HG03520 (cell line): Measurements from ENCODE around the gene CA5B.
"Not testable (repeated sequence)": the region's sequence is repeated elsewhere in the genome, so short reads cannot be mapped to it uniquely, and the experiment has no call there.

Experiments
- ATAC-seq: cut with Tn5 transposase; IDR thresholded peaks from one replicate; pipeline ENCODE4 v1.9.1; 2021; ENCODE audit warnings: mild to moderate bottlenecking, moderate library complexity; ENCODE audit not compliant: unreplicated experiment

CA5B gene

DNA sequence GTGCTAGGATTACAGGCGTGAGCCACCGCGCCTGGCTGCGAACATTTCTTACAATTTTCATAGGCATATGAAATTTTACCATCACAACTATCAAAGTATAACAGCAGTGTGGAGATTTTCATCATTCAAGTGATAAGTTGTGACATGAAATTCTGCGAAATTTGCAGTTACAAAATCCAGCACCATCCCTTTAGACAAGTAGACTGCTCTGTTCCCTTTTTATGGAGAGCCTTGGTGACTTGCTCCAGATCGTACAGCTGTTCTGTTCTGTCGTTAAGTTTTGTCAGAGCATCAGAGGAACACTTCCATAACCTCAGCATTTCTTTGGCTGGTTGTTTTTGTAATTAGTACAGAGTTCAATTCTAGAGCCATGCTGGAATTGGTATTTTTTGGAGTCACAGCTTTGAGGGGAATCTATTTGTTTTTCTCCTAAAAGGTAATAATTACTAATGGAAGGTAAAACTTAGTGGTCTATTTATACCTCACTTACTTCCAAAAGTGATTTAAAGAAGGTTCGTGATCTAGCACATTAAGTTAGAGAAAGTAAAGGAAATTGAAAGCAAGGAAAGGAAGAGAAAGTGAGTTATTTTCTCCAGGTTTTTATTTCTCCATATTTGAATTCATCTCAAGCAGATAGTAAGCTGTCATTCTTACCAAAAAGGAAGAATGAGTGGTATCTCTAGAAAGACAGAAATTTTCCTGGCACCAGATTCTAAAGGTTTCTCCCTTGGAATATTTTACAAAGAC is 74.3 kb downstream of the CA5B start:
- no peak for ATAC-seq

DNA sequence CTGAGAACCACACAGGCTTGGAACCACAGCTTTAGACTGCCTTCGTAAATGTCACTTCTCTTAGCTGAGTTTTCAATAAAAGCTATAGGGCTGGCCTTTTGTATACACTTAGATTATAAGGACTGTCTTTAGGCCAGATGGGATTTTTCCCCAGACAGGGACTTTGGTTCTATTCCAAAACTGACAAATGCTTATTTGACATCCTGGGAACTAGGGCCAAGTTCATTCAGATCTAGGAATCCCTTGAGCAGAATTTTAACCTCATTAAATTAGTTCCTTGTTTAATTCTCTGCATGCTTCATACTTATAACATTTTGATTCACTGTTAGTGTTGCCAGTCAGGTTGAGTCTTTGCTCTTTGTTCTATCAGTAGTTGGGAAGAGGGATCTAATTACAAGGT is 75.3 kb downstream of the CA5B start:
- ATAC-seq: no peak

DNA sequence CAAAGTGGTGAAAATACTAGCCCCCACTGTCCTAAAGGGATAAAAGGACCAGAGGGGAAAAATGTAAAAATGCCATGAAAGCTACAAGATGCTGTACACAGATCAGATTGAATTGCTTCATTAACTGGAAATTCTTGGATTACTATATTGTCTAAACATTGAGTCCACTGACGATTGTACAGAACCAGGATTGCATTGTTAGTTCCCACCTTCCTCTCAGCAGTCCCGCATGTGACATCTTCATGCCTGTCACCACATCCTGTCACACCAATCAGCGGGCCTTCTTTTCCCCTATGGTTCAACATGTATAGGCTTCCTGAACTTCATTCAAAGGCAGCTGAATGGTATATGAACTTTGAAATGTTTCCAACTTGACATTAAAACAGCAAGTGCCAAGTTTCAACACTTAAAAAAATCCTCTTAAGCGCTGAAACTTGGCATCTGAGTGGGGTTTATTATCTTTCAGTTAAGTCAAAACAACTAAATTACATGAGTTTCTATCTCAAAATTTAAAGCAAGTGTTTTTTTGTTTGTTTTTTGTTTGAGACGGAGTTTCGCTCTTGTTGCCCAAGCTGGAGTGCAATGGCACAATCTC is 76.8 kb downstream of the CA5B start:
- no peak for ATAC-seq

DNA sequence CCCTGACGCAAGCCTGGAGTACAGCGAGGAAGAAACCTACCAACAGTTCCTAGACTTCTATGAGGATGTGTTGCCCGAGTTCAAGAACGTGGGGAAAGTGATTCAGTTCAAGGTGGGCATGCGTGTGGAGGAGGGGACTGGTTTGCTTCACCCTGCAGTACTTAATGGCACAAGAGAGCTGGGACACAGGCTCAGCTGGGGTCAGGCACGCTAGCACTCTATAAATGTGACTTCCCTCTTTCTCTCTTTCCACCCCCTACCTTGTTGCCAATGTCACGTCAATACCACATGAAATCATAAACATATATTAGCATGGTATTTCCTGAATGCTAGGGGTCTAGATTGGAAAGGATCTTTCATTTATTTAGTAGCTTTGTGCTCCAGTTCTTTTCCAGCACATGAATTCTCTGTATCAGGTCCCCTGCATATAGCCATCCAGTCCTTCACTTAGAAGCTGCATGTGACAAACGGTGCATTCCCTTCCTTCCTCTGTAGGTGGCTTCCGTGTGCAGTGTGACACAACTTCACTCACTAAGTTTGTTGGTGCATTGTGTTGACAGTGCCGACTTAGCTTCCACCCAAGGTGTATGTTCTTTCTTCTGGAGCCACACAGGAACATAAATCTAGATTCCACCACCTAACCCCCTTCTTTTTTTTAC is 77.8 kb downstream of the CA5B start:
- peak; percentile 80 for ATAC-seq

DNA sequence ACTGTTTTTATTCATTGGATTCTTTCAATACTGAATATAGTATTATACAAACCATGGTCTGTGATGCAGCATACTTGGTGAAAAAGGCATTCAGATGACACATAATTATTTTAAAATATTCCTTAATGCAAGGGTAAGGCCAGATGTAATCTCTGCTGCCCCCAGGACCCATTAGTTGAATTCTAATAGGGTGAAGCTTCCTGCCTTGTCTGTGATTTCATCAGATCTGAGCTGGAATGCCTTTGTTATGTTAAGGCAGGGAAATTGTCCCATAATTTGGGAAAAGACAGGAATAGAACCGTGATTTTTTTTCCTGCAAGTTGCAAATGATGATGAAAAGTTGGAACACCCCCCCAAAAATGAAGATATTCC is 78.4 kb downstream of the CA5B start:
- no peak for ATAC-seq

DNA sequence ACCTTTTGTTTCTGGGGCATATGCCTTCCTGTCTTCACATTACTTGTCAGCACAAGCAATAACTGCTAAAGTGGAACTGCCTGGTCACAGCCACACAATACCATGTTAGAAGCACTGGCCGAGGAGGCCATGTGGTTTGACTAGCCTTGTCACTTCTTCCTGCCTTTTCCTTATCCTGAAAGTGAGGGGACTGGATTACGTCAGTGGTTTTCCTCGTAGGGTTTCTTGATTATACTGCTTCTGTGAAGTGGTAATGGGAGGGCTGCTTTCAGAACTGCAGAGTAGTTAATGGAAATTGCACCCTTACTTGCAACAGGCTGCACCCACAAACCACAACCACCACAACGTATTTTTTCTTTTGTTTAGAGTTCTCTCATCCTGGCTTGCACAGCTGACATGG is 78.8 kb downstream of the CA5B start:
- no peak for ATAC-seq

DNA sequence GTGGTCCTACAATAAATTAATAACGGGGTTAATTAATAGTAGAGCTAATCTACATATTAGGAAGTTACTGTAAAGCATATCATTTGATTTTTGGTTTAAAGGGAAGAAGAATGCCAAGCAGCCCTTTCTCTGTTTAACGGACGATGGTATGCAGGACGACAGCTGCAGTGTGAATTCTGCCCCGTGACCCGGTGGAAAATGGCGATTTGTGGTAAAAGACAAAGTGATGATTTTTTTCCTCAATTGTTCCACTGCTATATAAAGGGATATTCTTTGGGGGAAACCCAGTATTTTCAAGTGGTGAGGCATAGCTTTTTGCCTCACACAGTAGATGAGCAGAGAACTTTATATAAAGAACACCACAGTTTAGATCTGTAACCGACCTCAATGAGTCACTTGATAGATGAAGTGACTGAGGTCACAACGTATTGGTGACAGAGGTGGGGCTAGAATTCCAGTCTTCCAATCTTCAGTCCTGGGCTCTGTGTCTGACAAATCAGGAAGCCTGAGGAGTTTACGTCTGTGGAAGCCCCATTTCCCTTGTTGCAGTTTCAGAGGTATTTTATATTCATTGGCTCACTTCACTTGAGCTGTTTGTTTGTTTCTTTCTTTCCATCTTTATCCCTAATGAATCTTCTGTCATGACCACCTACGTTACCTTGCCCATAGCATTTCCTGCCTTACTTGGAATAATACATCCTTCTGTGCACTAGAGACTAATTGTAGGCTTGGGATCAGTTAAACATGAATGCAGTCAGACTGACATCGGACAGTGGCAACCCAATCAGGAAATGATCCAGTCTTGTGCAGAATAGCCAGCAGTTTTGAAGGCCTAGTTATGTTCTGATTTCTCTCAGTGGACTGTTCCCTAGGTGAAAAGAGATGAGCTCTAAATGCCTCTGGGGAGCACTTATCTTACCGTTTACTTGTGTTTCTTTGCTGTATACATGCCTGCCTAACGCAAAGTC is 82.3 kb downstream of the CA5B start:
- ATAC-seq: no peak

DNA sequence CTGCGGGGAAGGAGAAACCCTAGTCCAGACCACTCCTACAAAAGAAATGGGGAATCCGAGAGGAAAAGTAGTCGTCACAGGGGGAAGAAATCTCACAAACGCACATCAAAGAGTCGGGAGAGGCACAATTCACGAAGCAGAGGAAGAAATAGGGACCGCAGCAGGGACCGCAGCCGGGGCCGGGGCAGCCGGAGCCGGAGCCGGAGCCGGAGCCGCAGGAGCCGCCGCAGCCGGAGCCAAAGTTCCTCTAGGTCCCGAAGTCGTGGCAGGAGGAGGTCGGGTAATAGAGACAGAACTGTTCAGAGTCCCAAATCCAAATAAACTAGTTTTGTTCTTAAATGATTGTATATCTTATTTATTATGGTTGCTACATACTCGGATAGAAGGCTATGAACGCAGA is 84.9 kb downstream of the CA5B start:
- ATAC-seq: no peak

DNA sequence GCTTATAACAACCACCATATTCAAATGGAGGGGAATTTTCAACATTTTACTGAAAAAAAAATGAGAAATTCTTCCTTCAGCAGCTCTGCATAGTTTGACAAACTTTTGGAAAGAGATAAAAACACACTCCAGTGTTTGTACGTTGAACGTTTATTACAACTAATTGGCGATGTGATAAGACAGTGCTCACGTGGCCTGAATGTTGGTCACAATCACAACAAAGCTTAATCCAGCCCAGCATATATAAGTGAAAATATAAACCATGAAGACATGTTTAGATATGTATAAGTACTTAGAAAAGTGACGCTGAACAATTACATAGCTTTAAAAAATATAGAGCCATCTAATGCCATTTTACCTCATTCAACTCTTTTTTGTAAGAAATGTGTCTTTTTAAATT is 87.9 kb downstream of the CA5B start:
- no peak for ATAC-seq

DNA sequence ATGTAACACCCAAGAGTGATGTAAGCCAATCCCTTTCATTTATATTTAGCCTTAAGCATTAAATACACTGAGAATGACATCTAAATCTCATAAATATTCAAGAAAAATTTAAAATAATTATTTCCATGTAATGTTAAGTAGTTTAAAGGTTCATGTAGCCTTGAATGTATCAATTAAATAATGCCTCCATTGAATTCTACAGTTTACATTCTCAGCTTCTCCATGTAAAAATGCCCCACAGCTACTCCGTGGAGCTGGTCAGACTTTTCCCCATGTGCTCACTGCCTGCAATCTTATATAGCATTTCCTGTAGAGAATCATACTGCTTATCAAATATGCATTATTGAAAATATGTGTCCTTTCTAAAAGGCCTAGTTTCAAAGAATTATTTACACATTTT is 91.1 kb downstream of the CA5B start:
- no peak for ATAC-seq

DNA sequence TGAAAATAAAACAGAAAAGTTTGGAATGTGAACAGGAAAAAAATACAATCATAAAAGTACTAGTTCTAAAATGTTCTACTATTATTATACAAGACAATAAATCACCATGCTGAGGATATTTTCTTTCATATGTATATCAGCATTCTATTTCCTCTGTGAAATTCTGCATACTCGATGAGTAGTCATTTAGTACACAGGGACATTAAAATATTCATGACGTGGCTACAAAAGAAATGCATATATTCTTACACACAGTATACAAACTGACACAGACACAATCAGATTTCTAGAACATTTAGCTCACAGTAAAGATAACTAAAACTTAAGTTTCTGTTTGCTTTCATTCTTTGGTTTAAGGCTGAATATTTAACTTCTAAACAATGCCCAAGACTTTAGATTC is 93.3 kb downstream of the CA5B start:
- ATAC-seq: not testable (repeated sequence)

DNA sequence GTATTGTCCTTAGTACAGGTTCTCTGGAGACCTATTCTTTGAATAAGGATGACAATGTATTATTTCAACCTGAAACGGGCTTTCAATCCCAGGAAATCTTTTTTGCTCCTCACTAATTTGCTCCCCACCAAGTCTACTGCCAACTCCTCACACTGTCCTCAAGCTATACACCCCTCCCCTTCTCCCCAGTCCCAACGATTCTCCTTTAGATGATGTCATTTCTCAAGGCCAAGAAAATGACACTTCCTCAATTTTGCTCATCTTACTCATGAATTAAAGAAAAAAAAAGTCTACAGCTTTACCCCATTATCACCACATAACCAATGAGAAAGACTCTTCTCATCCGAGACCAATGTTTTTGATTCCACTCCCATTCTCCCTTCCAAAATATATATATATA is 96.0 kb downstream of the CA5B start:
- ATAC-seq: no peak

DNA sequence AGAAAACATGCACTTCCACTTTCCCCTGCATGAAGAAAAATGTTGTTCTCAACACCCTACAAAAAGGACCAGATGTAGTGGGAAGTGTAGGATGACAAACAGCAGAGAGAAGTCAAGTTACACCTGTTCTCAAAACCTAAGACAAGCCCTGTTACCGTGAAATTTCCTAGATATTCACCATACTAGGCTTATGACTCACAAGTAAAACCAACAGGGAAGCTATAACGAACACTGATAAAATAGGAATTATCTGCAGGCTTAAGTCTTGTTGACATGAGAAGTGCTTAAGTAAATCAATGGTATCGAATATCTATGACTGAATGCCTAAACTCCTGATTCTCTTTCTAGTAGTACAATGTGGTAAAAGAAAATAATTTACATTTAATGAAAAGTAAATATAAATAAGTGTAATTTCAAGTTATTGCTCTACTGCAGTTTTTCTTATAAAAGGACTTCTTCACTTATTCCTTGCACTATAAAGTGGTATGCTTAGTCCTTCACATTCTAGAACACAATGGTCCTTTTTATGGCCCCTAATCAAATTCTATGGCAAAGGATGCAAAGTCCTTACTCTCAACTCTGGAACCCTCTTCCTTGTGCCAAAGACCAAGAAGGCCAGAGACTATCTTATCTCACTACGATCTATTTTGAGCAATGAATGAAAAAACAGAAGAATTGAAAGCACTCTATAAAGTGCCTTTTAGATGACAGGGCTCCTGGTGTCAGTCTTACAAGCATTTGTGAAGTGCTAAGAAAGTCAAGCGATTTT is 96.9 kb downstream of the CA5B start:
- no peak for ATAC-seq
